ENCODE data around the gene C16orf92.

GRCh38 chr16:29990883-29991570 lies 32.0 kb upstream of the C16orf92 start:
- no peak for TF ChIP-seq CTCF (IDR thresholded peaks at IDR 0.05; ENCODE audit: low read length)
- TF ChIP-seq EZH2 (IDR thresholded peaks at IDR 0.05; ENCODE audit: borderline replicate concordance, low read length), result no peak
